ENCODE measurements around the gene MUSTN1. TPM values are rescaled to one million over a fixed set of nuclear protein-coding genes. Genes with fewer than 3 reads are reported as not detected.

The MUSTN1 gene
- total RNA-seq, 1 donor, result 1.4 TPM

DNA sequence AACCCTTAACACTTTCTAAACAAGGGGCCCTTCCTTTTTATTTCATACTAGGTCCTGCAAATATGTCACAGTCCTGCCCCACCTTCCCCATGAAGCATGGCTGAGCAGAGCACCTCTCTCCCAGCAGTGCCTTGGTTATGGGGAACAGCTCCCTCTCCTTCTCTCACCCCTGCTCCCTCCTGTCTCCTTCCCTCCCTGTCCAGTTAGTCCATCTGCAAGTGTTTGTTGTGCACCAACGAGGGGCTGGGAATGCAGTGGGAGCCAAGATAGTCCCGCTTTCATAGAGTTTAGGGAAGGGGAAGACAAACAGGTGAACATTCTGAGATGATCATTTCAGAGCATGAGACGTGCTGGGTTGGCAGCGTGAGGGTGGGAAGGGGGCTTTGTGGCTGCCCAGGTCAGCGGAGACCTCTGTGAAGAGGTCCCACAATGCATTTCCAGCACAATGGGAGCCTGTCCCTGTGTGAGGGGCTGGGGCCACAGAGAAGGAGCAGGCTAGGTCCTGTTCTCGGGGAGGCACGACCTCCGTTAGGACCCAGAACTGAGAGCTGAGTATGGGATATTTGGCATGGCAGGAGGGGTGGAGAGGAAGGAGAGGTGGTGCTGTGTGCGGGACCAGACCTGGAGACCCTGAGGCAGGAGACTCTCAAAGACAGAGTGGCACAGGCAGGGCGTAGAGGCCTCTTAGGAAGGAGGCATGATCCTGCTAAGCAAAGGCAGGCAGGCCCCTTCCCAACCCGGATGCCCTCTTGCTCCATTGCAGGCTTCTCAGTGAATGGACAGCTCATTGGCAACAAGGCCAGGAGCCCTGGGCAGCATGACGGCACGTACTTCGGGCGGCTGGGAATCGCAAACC lies 45.7 kb downstream of the MUSTN1 start:
- H3K79me2 ChIP-seq (ENCODE audit: insufficient read depth, low read length), result no peaks in the 10 kb centered on the region
- peak; percentile 62 for DNase-seq (ENCODE audit: insufficient read length, low spot score, missing footprints)
- H3K4me2 ChIP-seq (ENCODE audit: insufficient read depth, low read length), result no peak overlapping the region
- no peaks in the 10 kb centered on the region for H3K4me1 ChIP-seq (ENCODE audit: insufficient read depth, low read length)
- TF ChIP-seq CTCF (IDR thresholded peaks at IDR 0.05; ENCODE audit: extremely low read depth, low read depth, low read length), result no peak
- no peak overlapping the region for H3K4me3 ChIP-seq (ENCODE audit: insufficient read depth, low read length)
- peaks cover 11% of the 10 kb centered on the region for H3K27me3 ChIP-seq (ENCODE audit: insufficient read depth, low read length)
- no peaks in the 10 kb centered on the region for H4K20me1 ChIP-seq (ENCODE audit: insufficient read depth, low read length)
- no peaks in the 10 kb centered on the region for H3K9me3 ChIP-seq (ENCODE audit: low read depth, low read length)
- H2AFZ ChIP-seq (ENCODE audit: low read length), result no peak overlapping the region
- H3K27ac ChIP-seq (ENCODE audit: low read depth, low read length), result no peak overlapping the region
- no peaks in the 10 kb centered on the region for H3K36me3 ChIP-seq (ENCODE audit: insufficient read depth, low read length)

- Histone ChIP-seq H3K4me1 (ENCODE audit: insufficient read depth, low read length) (no peaks in the 10 kb centered on the region), H4K20me1 (ENCODE audit: insufficient read depth, low read length) (no peaks in the 10 kb centered on the region), H3K27ac (ENCODE audit: low read depth, low read length) (no peak overlapping the region), H3K4me2 (ENCODE audit: insufficient read depth, low read length) (no peak overlapping the region), H3K9me3 (ENCODE audit: low read depth, low read length) (no peaks in the 10 kb centered on the region), H3K79me2 (ENCODE audit: insufficient read depth, low read length) (no peaks in the 10 kb centered on the region), H2AFZ (ENCODE audit: low read length) (no peak overlapping the region), H3K27me3 (ENCODE audit: insufficient read depth, low read length) (peaks cover 13% of the 10 kb centered on the region), H3K36me3 (ENCODE audit: insufficient read depth, low read length) (no peaks in the 10 kb centered on the region), H3K4me3 (ENCODE audit: insufficient read depth, low read length) (no peak overlapping the region)
- no peak for TF ChIP-seq CTCF (IDR thresholded peaks at IDR 0.05; ENCODE audit: extremely low read depth, low read depth, low read length)
- DNase-seq (ENCODE audit: insufficient read length, low spot score, missing footprints), result peak; percentile 79
These were observed 46.9 kb downstream of the MUSTN1 start for GRCh38 chr3:52787672-52788625.

GRCh38 chr3:52787246-52787645 lies 47.6 kb downstream of the MUSTN1 start:
- H3K4me3 ChIP-seq (ENCODE audit: insufficient read depth, low read length), result no peak overlapping the region
- no peak overlapping the region for H3K27ac ChIP-seq (ENCODE audit: low read depth, low read length)
- H3K36me3 ChIP-seq (ENCODE audit: insufficient read depth, low read length), result no peaks in the 10 kb centered on the region
- TF ChIP-seq CTCF (IDR thresholded peaks at IDR 0.05; ENCODE audit: extremely low read depth, low read depth, low read length), result no peak
- H3K79me2 ChIP-seq (ENCODE audit: insufficient read depth, low read length), result no peaks in the 10 kb centered on the region
- peak; percentile 46 for DNase-seq (ENCODE audit: insufficient read length, low spot score, missing footprints)
- no peaks in the 10 kb centered on the region for H3K4me1 ChIP-seq (ENCODE audit: insufficient read depth, low read length)
- H3K27me3 ChIP-seq (ENCODE audit: insufficient read depth, low read length), result peaks cover 17% of the 10 kb centered on the region
- no peaks in the 10 kb centered on the region for H4K20me1 ChIP-seq (ENCODE audit: insufficient read depth, low read length)
- no peaks in the 10 kb centered on the region for H3K9me3 ChIP-seq (ENCODE audit: low read depth, low read length)
- H3K4me2 ChIP-seq (ENCODE audit: insufficient read depth, low read length), result no peak overlapping the region
- H2AFZ ChIP-seq (ENCODE audit: low read length), result no peak overlapping the region

All from osteoblast (primary cell).